Activated T-helper 1 cell treated with Interleukin-2 at 50 U/mL for 16 hours (primary cell): Measurements from ENCODE around the gene ADPRH.
"Not testable (repeated sequence)": the region's sequence is repeated elsewhere in the genome, so short reads cannot be mapped to it uniquely, and the experiment has no call there.

ENCODE experiments used
- DNase-seq: peaks from one replicate; pipeline ENCODE4 v3.0.0-alpha.2; 2020; ENCODE audit warnings: low read depth

Gene ADPRH

GRCh38 chr3:119560160-119560559 lies 19.1 kb upstream of the ADPRH start:
- DNase-seq, result no peak

- no peak for DNase-seq
Observed at GRCh38 chr3:119562307-119562961, 16.9 kb upstream of the ADPRH start.

GRCh38 chr3:119563334-119563733 lies 16.0 kb upstream of the ADPRH start:
- not testable (repeated sequence) for DNase-seq

GRCh38 chr3:119569156-119569555 lies 10.1 kb upstream of the ADPRH start:
- DNase-seq, result no peak

GRCh38 chr3:119570229-119570628 lies 9.1 kb upstream of the ADPRH start:
- DNase-seq, result no peak

GRCh38 chr3:119571230-119571629 lies 8.1 kb upstream of the ADPRH start:
- DNase-seq, result no peak

- no peak for DNase-seq
Observed at GRCh38 chr3:119571688-119572087, 7.6 kb upstream of the ADPRH start.

GRCh38 chr3:119575507-119575906 lies 3.8 kb upstream of the ADPRH start:
- no peak for DNase-seq

GRCh38 chr3:119580067-119580760 lies 922 bp downstream of the ADPRH start:
- DNase-seq, result no peak

GRCh38 chr3:119582178-119582577 lies 2.9 kb downstream of the ADPRH start:
- DNase-seq, result no peak

GRCh38 chr3:119585208-119585607 lies 5.9 kb downstream of the ADPRH start:
- DNase-seq, result no peak

- DNase-seq, result no peak
Observed at GRCh38 chr3:119585856-119586570, 6.7 kb downstream of the ADPRH start.

- no peak for DNase-seq
Observed at GRCh38 chr3:119586733-119587172, 7.5 kb downstream of the ADPRH start.

GRCh38 chr3:119588112-119588511 lies 8.8 kb downstream of the ADPRH start:
- DNase-seq, result no peak

GRCh38 chr3:119589102-119589773 lies 9.9 kb downstream of the ADPRH start:
- DNase-seq, result no peak

GRCh38 chr3:119590706-119591105 lies 11.4 kb downstream of the ADPRH start:
- no peak for DNase-seq

- DNase-seq, result no peak
Observed at GRCh38 chr3:119592861-119593260, 13.6 kb downstream of the ADPRH start.

GRCh38 chr3:119594066-119594465 lies 14.8 kb downstream of the ADPRH start:
- DNase-seq, result no peak

GRCh38 chr3:119594929-119595328 lies 15.6 kb downstream of the ADPRH start:
- DNase-seq, result not testable (repeated sequence)

- no peak for DNase-seq
Observed at GRCh38 chr3:119595639-119596334, 16.5 kb downstream of the ADPRH start.

- no peak for DNase-seq
Observed at GRCh38 chr3:119596398-119596797, 17.1 kb downstream of the ADPRH start.
